Renal pelvis (tissue), 4 donors: ENCODE results near the gene PER2. TPM values are rescaled to one million over a fixed set of nuclear protein-coding genes. Genes with fewer than 3 reads are reported as not detected.
"Not testable (repeated sequence)": the region's sequence is repeated elsewhere in the genome, so short reads cannot be mapped to it uniquely, and the experiment has no call there.

Experiments used
- DNase-seq: peaks from one replicate; pipeline ENCODE4 v3.0.0-alpha.2; 2013
- polyA plus RNA-seq, 3 donors: library from polyadenylated mRNA; unstranded; fragments of 120-200 nt; gene quantifications; one replicate each; pipeline ENCODE4 v1.2.1, GENCODE V29; 2013; ENCODE audit not compliant: insufficient read length in 3 of 3

PER2 gene
- polyA plus RNA-seq, 3 donors, result 5.7 to 8.0 (median 7.6) TPM

DNA sequence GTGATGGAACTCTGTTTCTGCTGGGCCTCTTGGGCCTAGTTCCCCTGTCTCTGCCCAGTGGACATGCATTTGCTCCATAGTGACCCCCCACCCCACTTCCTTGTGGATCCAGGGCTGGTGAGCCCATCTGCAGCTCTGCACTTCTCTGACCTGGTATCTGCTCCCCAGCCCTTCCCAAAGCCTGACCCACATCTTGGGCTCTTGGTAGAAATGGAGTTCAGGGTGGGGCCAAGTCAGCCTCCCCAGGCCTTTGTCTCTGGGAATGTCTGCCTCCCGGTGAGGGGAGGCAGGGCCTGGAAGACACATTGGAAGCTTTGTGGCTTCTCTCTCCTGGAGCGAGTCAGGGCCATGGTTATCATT is 25.6 kb upstream of the PER2 start:
- no peak for DNase-seq

DNA sequence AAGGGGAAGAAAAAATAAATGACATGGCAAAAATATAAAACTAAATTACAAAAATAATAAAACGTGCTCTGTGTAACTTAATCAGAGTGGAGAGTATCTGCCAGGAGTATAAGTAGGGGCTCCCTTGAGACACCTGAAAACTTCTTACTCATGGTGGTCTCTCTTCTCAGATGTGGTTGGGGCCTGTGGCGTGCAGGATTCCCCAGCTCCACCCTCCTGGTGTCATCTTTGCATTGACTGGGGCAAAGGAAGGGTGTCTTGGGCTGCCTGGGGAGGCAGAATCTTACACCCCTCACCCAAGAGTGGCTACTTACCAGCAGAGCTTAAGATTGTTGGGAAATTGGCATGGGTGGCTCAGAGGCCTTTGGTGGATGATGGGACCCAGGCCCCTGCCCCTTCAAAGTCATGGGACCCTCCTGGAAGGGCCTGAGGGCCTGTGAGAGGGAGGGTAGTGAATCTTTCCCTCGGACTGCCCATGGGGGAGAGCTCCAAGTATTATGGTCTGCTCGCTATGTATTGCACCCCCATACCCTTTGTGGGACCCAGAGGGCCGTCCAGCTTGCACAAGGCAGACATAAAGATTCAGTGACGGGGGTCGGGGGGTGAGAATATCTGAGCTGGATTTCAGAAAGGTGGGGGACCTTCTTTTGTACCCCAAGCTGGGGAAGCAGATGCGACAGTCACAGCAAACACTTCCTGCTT is 25.0 kb upstream of the PER2 start:
- DNase-seq, result no peak

DNA sequence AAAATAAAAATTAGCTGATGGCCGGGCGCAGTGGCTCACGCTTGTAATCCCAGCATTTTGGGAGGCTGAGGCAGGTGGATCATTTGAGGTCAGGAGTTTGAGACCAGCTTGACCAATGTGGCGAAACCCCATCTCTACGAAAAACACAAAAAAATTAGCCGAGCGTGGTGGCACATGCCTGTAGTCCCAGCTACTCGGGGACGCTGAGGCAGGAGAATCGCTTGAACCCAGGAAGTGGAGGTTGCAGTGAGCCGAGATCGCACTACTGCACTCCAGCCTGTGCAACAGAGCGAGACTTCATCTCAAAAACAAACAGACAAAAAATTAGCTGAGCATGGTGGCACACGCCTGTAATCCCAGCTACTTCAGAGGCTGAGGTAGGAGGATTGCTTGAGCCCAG is 22.3 kb upstream of the PER2 start:
- not testable (repeated sequence) for DNase-seq

DNA sequence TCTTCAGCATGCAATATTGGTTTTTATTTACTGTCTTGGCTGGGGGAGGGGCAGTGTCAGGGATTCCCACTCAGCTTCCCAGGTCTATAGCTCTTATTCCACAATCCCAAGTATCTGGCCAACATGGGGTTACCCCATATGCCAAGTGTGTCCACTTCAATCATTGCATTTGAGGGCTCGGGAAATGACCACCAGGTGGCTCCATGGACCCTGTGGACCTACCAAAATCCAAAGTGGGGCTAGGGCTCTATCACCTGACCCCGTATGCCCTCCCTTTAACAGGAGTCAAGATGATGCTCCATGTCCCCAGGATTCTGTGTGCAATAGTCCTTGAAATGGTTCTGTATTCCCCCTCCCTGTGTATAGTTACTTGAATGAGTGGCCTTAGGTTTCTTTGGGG is 19.8 kb upstream of the PER2 start:
- no peak for DNase-seq

DNA sequence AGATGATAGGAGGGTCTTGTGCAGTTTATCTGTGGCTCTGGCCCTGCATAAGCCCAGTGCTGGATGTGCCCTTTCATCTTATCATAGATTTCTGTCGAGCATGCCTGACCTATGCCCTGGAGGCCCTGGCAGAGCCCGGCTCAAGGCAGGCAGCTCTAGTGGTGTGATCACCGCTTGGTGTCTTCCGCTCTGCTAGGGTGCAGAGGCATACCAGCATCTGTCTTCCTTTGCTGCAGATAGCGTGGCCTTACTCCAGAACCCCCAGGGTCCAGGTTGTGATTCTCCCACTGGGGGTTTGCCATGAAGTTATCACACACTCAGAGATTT is 18.2 kb upstream of the PER2 start:
- no peak for DNase-seq

DNA sequence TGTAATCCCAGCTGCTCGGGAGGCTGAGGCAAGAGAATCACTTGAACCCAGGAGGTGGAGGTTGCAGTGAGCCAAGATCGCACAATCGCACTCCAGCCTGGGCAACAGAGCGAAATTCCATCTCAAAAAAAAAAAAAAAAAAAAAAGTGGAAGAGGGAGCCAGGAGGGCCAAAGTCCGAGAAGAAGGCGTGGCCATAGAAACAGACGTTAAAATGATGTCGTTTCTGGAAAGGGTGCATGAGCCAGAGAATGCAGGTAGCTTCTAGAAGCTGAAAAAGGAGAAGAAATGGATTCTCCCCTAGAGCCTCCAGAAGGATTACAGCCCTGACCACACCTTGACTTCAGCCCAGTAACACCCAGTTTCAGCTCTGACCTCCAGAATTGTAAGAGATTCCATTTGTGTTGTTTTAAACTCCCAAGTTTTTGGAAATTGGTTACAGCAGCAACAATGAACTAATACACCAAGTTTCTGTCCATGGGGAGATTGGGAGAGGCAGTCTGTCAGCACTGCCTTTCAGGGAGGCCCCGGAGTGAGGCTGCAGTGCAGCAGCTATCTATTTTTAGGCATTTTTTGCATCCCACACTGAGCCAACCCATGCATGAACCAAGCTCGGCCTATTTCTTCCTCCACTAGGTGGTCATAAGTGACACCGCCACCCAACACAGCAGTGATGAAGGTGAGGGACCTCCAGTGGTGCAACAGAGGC is 17.7 kb upstream of the PER2 start:
- DNase-seq, result no peak

DNA sequence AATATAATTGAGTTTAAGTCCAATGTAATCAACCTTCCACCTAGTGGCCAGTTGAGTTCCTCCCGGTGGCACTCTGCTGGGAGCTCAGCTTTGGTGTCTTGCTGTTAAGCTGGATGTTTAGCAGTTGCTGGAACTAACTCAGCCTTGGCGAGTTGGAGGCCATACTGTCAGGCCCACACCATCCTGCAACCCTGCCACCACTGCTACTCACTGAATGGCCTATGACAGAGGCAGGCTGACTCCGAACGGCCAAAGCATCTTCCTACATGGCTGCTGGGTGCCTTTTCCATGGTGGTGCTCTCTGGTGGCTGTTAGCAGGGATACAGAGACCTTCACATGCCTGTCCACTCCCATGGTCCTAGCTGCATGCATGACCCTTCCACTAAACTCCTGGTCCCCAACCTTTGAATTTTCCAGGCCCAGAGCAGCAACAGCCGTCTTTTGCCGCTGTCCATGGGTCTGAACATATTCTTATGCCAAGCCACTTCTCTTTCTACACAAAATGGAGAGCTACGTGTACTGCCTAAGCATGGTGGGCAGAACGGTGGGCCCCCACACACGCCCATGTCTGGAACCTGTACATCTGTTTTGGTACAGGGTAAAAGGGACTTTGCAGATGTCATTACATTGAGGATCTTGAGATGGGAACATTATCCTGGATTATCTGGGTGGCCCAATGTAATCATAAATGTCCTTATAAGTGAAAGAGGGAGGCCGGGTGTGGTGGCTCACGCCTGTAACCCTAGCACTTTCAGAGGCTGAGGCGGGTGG is 16.9 kb upstream of the PER2 start:
- DNase-seq, result no peak

DNA sequence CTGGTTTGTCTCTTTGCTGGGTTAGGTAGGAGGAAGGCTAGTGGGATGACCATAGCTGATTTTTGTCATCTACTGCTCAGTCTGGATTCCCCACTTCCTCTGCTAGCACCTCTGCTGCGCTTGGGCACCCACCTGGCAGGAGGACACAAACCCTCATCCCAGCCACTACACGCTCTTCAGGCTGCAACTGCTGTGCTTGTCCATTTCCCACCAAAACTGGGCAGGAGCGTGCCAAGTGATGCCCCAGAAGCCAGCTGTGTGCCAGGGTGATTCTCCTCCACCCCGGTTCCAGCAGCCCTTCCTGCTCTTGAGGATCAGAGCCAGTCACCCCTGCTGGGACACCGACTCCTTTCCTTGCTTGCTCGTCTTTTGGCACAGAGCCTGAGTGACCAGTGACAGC is 15.7 kb upstream of the PER2 start:
- DNase-seq, result no peak

DNA sequence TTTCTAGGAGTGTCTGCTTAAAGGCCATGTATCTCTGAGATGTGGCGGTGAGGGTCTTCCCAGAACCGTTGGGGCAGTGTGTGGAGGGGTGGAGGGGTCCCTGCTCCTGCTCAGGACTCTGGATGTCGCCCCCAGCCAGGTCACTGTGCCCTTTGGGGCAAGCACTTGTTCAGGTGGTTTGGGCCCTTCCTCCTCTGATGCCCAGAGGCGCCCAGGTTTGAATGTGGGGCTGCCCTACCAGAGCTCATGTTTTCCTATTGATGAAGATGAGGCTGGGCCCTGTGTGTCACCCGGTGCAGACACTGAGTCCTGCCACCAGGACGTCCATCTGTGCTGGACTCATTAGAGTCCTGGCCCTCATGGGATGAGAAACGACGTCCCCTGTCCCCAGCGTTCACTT is 14.3 kb upstream of the PER2 start:
- DNase-seq, result no peak

DNA sequence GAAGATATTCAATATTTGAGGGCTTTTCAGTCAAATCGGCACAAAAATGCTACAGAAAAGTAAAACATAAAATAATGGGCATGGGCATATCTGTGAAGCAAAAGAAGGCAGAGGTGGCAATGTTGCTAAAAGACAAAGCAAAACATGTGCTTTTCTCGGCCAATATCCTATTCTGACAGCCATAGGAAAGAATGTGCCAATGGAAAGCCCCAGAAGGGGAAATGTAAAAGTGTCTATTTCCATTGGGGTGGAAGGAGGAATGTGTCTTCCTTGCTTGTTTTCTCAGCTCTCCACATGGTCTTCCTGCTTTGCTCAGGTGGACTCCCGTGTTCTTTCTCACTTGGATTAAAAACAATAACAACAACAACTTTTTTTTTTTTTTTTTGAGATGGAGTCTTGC is 13.7 kb upstream of the PER2 start:
- no peak for DNase-seq

DNA sequence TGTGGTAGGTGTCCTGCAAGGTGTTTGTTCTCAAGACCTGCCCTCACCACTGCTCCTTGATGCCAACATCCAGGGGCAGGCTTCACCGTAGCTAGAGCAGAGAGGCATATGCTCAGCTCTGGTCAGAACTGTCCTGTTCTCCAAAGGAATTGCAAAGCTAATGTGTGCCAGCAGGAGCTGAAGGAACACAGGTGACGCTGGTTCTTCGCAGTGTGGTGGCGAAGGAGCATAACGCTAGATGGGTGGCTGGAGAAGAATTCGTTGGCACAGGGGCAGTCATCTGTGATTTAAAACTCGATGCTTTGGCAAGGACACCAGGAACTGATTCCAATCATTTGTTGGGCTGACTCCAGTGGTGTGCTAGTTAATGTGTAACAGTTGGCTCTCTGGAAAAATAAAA is 11.4 kb upstream of the PER2 start:
- DNase-seq, result no peak

DNA sequence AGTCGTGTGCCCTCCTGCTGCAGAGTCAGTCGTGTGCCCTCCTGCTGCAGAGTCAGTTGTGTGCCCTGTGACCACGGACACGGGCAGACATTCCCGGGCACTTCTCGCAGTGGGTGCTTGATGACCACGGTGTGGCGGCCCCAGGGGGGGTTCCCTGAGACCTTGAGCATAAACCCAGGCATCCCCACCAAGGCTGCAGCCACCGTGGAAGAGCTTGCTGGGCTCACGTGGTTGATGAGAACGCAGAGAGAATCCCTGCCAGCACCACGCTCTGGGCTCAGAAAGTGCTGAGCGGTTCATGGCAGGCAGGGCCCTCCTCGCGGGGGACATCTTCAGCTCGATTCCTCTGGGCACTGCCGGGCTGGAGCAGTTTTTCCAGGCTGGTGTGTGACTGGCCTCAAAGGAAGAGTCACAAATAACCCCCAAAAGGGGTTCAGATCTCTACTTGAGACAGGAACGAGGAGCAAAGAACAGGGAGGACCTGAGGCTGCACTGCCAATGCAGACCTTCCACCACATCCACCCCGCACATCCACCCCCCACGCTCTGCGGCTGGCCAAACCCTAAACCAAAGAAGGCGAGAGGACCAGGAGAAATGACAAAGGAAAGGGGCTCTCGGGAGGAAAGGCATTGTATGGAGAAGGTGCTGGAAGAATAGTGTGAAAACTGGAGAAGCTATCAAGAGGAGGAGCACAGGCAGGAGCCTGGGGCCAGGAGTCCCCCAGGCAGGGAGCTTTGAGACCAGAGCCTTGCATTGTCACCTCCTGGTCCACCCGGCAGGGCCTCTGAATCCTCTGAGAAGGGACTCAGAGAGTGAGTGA is 8.4 kb upstream of the PER2 start:
- no peak for DNase-seq

DNA sequence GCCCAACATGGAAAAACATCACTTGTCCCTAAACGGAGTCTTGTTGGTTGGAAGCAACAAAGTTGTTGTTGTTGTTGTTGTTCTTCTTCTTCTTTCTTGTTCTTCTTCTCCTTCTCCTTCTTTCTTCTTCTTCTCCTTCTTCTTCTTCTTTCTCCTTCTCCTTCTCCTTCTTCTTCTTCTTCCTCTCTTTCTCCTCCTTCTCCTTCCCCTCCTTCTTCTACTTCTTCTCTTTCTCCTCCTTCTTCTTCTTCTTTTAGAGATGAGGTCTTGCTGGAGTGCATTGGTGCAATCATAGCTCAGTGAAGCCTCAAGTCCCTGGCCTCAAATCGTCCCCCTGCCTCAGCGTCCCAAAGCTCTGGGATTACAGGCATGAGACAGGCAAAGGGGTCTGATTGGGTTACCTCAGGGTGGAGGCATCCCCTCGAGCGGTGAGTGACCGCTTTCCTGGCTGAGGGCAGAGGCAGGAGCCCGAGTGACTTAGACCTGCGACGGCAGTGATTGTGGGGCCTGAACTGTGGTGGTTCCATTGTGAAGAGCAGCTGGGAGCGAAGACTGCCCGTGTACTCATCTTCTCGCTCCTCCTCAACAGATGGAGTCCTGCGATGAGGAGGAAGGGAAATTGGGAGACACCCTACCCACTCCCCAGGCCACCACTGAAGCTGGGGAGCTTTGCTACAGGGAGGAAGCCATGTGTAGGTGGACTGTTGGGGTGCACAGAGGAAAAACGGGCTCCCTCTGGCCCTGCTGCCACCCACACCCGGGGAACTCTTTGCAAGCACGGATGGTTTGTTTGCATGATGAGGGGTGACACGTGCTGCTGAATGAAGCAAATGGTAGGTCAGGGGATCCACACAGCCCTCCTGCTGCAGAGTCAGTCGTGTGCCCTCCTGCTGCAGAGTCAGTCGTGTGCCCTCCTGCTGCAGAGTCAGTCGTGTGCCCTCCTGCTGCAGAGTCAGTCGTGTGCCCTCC is 7.0 kb upstream of the PER2 start:
- DNase-seq, result no peak

DNA sequence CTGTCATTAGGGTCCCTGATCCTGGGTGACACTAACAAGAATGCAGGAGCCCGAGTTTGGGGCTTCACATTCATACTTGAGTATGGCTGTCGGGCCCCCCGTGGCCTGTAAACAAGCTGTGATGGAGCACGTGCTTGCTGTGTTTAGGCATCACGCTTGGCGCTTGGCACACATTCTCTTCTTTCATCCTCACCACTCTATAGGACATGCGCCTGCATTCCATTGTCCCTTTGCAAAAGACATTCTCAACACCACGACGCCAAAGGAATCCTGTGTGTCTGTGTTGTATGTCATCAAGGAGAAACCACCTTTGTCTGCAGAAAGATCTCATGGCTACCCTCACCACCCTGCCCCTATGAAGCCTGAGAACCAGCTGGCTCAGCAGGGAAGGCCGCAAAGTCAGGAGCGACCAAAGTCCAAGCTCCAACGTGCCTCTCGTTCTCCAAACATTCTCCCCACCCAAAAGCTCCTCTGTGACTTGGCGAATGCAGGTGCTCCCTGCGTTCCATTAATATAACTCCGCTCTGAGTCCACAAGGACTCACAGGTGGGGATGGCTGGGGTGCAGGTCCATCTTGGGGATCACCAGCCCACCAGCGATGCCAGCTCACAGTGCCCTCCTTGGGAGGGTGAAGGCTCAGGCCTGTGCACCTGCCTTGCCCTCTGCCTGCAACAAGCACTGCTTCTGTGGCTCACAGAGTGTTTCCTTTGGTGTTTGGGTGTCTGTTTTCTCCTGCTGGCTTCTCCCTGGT is 6.2 kb upstream of the PER2 start:
- DNase-seq, result no peak

DNA sequence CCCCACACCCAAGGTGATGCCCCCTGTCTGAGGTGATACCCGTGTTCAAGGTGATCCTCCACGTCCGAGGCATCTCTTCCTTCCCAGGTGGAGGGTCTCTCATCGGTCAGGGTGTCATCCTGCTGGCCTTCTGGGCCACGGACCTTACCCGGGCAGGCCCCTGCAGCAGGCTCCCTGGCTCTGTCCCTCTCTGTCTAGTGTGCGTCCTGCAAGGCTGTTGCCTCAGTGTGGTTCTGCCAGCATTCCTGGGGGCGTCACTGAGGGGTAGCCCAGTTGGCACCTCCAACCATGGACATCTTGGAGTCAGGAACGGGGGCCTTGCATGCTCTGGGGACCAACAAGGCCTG is 5.6 kb upstream of the PER2 start:
- DNase-seq, result no peak

DNA sequence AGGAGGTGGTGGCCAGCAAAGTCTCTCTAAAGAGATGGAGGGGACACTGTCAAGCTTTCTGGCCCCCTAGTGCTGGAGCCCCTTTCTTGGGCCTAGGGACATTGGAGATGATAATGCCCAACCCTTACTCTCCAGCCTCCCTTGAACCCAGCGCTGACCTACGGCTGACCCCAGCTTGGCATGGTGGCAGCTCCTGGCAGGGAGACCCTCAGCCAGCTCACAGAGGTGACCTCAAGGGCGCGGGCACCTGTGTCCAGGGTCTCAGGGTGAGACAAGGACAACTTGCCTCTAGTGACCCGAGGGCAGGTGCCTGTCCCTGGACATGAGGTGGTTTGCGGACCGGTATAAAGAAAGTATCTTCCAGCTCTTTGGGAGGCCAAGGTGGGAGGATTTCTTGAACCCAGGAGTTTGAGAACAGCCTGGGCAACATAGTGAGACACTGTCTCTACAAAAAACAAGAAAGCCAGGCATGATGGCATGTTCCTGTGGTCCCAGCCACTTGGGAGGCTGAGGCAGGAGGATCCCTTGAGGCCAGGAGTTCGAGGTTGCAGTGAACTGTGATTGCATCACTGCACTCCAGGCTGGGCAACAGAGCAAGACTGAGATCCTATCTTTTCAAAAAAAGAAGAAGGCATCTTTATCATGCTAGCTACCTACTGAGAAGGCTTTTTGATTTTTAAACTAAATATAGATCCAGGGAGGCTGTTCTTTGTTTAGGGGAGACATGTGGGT is 3.3 kb upstream of the PER2 start:
- no peak for DNase-seq

DNA sequence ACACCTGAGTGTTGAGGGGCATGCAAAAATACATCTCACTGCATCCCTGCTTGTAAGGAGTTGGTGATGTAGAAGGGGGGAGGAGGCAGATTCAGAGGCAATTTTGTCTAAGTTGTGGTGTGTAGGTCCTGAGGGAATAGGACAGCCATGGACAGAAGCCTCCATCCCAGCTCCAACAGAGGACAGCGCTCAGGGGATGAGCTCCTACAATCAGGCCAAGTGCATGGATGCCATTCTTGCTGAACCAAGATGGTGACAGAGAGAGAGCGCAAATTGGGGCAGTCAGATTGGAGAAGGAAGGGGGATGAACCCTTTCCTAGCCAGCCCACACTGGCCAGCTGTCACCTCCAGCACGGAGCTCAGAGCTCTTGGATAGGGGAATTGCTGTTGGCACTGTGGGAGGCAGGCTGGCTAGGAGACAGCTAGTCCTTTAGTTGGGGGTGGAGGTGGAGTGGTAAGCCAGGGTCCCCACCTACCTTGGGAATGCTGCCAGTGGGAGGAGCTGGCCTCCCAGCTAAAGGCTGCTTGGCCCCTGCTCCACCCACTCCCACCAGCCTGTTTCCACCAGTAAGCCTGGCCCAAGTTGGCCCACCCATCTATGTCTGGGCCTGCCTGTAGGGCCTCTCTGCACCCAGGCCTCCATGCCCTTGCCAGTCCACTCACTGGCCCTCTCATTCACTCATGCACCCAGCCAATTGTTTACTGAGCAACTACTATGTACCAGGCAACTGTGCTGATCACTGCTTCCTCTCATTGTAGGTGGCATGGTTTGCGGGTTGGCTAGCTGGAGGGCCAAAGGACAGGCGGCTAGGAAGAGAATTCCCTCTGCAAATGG is 2.5 kb upstream of the PER2 start:
- DNase-seq, result no peak

DNA sequence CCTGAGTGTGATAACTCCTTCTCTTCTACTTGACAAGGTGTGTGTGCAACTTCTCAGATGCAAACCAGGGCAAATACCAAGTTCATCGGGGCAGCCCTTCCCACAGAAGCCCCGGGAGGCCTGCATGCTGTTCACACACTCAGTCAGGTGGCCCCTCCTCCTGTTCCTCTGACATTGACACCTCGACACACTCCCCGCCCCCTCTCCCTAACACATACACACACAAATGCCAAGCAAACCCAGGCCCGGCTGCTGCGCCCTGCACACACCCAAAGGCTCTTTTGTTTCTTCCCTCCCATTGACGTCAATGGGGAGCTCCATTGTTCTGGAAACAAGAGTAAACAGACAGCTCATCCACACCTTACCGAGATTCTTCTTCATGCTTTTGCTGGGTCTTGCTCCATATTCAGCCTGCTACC is 1.7 kb upstream of the PER2 start:
- no peak for DNase-seq

DNA sequence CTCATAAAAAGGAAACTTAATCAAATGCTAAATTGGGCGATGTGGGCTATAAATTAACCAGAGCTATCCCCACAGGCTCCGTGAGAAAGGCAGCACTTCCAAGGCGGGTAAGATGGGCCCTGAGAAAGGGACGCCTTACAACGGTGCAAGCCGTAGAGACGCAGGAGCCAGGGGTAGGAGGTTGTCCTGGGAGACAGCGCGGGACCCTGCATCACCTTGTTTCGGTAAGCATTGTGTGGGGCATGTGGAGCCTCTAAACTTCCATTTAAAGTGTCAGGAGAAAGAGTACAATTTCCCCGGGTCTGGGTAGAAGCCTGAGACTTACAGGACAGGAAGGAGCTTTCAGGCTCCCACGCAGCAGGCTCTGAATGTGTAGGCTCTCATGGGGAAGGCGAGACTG is 1.2 kb upstream of the PER2 start:
- DNase-seq, result no peak
